ENCODE measurements around the gene TRIM52. TPM values are rescaled to one million over a fixed set of nuclear protein-coding genes. Genes with fewer than 3 reads are reported as not detected.

TRIM52 gene
- total and polyA plus RNA-seq, 9 of the 15 experiments (the other 6 are each of a cell fraction or from before 2014, with no cell fraction given) = 3.3 to 21.9 (median 13.5) TPM

DNA sequence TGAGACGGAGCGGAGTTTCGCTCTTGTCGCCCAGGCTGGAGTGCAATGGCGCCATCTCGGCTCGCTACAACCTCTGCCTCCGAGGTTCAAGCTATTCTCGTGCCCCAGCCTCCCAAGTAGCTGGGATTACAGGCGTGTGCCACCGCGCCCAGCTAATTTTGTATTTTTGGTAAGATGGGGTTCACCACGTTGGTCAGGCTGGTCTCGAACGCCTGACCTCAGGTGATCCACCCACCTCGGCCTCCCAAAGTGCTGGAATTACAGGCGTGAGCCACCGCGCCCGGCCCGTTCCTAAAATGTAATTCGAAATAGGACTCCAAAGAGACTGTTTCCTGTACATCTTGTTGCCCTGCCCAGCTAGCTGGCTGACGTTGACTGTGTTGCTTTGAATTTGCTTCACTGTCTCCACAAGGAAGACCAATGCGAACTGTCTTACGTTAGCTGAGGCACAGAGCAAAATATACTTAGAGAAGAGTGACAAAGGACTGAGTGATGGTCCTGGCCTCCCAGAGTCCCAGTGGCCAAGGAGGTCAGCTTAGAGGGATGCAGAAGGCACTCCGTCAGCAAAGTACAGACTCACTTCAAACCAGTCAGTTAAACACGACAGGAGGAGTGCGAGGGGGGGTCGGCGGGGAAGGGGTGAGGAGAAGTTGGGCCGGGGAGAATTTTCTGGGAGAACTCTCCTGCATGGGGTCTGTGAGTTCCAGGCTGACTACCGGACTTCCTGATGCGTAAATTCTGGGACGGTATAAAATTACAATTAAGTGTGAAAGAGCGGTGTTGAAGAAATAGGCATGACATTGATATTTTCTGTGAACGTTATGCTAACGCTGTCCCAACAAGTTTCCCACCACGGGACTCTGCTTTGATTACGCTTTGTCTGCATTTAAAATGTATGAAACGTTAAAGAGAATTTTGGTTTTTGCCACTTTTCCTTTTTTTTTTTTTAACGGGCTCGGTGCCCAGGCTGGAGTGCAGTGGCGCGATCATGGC is 44.6 kb downstream of the TRIM52 start (continued):
- TF ChIP-seq, protein P1, sequence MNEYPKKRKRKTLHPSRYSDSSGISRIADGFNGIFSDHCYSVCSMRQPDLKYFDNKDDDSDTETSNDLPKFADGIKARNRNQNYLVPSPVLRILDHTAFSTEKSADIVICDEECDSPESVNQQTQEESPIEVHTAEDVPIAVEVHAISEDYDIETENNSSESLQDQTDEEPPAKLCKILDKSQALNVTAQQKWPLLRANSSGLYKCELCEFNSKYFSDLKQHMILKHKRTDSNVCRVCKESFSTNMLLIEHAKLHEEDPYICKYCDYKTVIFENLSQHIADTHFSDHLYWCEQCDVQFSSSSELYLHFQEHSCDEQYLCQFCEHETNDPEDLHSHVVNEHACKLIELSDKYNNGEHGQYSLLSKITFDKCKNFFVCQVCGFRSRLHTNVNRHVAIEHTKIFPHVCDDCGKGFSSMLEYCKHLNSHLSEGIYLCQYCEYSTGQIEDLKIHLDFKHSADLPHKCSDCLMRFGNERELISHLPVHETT (CRISPR knock-in tag; conservative IDR thresholded peaks at IDR 0.05 in 1 of 2, IDR thresholded peaks at IDR 0.05 in 1 of 2) = no peak
- no peak for TF ChIP-seq ETS1 (conservative IDR thresholded peaks at IDR 0.05; ENCODE audit: control insufficient read depth, low read depth, low read length)
- no peak for TF ChIP-seq HDAC3 (IDR thresholded peaks at IDR 0.05; ENCODE audit: borderline replicate concordance, partially characterized antibody)
- TF ChIP-seq ILF3 (IDR thresholded peaks at IDR 0.05; ENCODE audit: borderline replicate concordance) = no peak
- no peak for TF ChIP-seq ZNF551 (CRISPR knock-in tag; IDR thresholded peaks at IDR 0.05)
- no peak for TF ChIP-seq ZNF175 (CRISPR knock-in tag; IDR thresholded peaks at IDR 0.05; ENCODE audit: low read depth)
- TF ChIP-seq ZBTB17 (CRISPR knock-in tag; IDR thresholded peaks at IDR 0.05) = no peak
- TF ChIP-seq SUPT5H (IDR thresholded peaks at IDR 0.05) = peak; percentile 41; the same call in 1 of the 2 replicates
- TF ChIP-seq, protein P2, sequence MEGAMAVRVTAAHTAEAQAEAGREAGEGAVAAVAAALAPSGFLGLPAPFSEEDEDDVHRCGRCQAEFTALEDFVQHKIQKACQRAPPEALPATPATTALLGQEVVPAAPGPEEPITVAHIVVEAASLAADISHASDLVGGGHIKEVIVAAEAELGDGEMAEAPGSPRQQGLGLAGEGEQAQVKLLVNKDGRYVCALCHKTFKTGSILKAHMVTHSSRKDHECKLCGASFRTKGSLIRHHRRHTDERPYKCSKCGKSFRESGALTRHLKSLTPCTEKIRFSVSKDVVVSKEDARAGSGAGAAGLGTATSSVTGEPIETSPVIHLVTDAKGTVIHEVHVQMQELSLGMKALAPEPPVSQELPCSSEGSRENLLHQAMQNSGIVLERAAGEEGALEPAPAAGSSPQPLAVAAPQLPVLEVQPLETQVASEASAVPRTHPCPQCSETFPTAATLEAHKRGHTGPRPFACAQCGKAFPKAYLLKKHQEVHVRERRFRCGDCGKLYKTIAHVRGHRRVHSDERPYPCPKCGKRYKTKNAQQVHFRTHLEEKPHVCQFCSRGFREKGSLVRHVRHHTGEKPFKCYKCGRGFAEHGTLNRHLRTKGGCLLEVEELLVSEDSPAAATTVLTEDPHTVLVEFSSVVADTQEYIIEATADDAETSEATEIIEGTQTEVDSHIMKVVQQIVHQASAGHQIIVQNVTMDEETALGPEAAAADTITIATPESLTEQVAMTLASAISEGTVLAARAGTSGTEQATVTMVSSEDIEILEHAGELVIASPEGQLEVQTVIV (CRISPR knock-in tag; IDR thresholded peaks at IDR 0.05; ENCODE audit: borderline replicate concordance) = no peak
- TF ChIP-seq ZNF830 (CRISPR knock-in tag; IDR thresholded peaks at IDR 0.05) = no peak
- TF ChIP-seq, protein P3, sequence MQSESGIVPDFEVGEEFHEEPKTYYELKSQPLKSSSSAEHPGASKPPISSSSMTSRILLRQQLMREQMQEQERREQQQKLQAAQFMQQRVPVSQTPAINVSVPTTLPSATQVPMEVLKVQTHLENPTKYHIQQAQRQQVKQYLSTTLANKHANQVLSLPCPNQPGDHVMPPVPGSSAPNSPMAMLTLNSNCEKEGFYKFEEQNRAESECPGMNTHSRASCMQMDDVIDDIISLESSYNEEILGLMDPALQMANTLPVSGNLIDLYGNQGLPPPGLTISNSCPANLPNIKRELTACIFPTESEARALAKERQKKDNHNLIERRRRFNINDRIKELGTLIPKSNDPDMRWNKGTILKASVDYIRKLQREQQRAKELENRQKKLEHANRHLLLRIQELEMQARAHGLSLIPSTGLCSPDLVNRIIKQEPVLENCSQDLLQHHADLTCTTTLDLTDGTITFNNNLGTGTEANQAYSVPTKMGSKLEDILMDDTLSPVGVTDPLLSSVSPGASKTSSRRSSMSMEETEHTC (IDR thresholded peaks at IDR 0.05) = no peak
- no peak for TF ChIP-seq ZNF133 (CRISPR knock-in tag; IDR thresholded peaks at IDR 0.05)
- no peak for TF ChIP-seq ZNF57 (CRISPR knock-in tag; IDR thresholded peaks at IDR 0.05)
- TF ChIP-seq, protein P4, sequence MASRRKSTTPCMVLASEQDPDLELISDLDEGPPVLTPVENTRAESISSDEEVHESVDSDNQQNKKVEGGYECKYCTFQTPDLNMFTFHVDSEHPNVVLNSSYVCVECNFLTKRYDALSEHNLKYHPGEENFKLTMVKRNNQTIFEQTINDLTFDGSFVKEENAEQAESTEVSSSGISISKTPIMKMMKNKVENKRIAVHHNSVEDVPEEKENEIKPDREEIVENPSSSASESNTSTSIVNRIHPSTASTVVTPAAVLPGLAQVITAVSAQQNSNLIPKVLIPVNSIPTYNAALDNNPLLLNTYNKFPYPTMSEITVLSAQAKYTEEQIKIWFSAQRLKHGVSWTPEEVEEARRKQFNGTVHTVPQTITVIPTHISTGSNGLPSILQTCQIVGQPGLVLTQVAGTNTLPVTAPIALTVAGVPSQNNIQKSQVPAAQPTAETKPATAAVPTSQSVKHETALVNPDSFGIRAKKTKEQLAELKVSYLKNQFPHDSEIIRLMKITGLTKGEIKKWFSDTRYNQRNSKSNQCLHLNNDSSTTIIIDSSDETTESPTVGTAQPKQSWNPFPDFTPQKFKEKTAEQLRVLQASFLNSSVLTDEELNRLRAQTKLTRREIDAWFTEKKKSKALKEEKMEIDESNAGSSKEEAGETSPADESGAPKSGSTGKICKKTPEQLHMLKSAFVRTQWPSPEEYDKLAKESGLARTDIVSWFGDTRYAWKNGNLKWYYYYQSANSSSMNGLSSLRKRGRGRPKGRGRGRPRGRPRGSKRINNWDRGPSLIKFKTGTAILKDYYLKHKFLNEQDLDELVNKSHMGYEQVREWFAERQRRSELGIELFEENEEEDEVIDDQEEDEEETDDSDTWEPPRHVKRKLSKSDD (conservative IDR thresholded peaks at IDR 0.05; ENCODE audit: low read length) = no peak
- no peak for TF ChIP-seq SIN3B (IDR thresholded peaks at IDR 0.05; ENCODE audit: low read depth)
- peak; percentile 66 for TF ChIP-seq CXXC5 (CRISPR knock-in tag; IDR thresholded peaks at IDR 0.05)
